GM12878 (cell line): ENCODE results near the gene HIBCH. TPM values are rescaled to one million over a fixed set of nuclear protein-coding genes. Genes with fewer than 3 reads are reported as not detected.
A peak's percentile ranks its signal among the peaks of the same experiment; 100 is the strongest.

Source experiments
- ATF2 ChIP-seq: IDR thresholded peaks from 2 replicates; pipeline ENCODE4 v1.6.1; 2012; ENCODE audit warnings: low read length, inconsistent platforms
- ATF3 ChIP-seq: IDR thresholded peaks from 2 replicates; pipeline ENCODE4 v1.6.1; 2011; ENCODE audit warnings: low read depth, mild to moderate bottlenecking, low read length, moderate library complexity, borderline replicate concordance; ENCODE audit errors: extremely low read depth
- CHD2 ChIP-seq: IDR thresholded peaks from 2 replicates; pipeline ENCODE4 v1.6.1; 2011; ENCODE audit warnings: low read depth, low read length, improper control_type of control experiment, borderline replicate concordance
- DPF2 ChIP-seq: fragments of 450-650 bp; IDR thresholded peaks from 2 replicates; pipeline ENCODE4 v1.6.1; 2017; ENCODE audit warnings: mild to moderate bottlenecking
- ESRRA ChIP-seq: IDR thresholded peaks from 2 replicates; pipeline ENCODE4 v1.6.1; 2012; ENCODE audit warnings: mild to moderate bottlenecking, low read length, improper control_type of control experiment
- FOXK2 ChIP-seq: fragments of 450-650 bp; IDR thresholded peaks from 2 replicates; pipeline ENCODE4 v1.6.1; 2017; ENCODE audit warnings: mild to moderate bottlenecking, moderate library complexity
- KDM1A ChIP-seq: fragments of 200-600 bp; sonication (generic); IDR thresholded peaks from 2 replicates; pipeline ENCODE4 v1.6.1; 2016; ENCODE audit warnings: borderline replicate concordance
- LARP7 ChIP-seq: fragments of 450-650 bp; IDR thresholded peaks from 2 replicates; pipeline ENCODE4 v1.6.1; 2017; ENCODE audit warnings: mild to moderate bottlenecking
- MEF2A ChIP-seq: IDR thresholded peaks from 2 replicates; pipeline ENCODE4 v1.6.1; 2011; ENCODE audit warnings: low read depth, mild to moderate bottlenecking, low read length, moderate library complexity; ENCODE audit not compliant: insufficient read depth
- MLLT1 ChIP-seq: fragments of 450-650 bp; IDR thresholded peaks from 2 replicates; pipeline ENCODE4 v1.6.1; 2016; ENCODE audit warnings: mild to moderate bottlenecking
- MXI1 ChIP-seq: fragments of 150-350 bp; IDR thresholded peaks from 2 replicates; pipeline ENCODE4 v1.6.1; 2011; ENCODE audit warnings: low read depth, mild to moderate bottlenecking, inconsistent platforms, low read length, improper control_type of control experiment
- NFYB ChIP-seq: IDR thresholded peaks from 2 replicates; pipeline ENCODE4 v1.6.1; 2011; ENCODE audit warnings: low read depth, mild to moderate bottlenecking, low read length, improper control_type of control experiment, moderate library complexity; ENCODE audit not compliant: insufficient read depth
- PAX5 ChIP-seq: IDR thresholded peaks from 2 replicates; pipeline ENCODE4 v1.6.1; 2011; ENCODE audit warnings: low read depth, low read length, borderline replicate concordance
- SMAD5 ChIP-seq: IDR thresholded peaks from 2 replicates; pipeline ENCODE4 v1.6.1; 2016; ENCODE audit warnings: antibody characterized with exemption, low read depth
- SP1 ChIP-seq: IDR thresholded peaks from one replicate; pipeline ENCODE4 v1.6.1; 2011; ENCODE audit warnings: low read depth, low read length
- STAT3 ChIP-seq: IDR thresholded peaks from 2 replicates; pipeline ENCODE4 v1.6.1; 2011; ENCODE audit warnings: low read depth, low read length, improper control_type of control experiment
- SUZ12 ChIP-seq: fragments of 200-600 bp; sonication (generic); IDR thresholded peaks from one replicate; pipeline ENCODE4 v1.6.1; 2018; ENCODE audit warnings: antibody characterized with exemption, mild to moderate bottlenecking; ENCODE audit not compliant: unreplicated experiment
- YBX1 ChIP-seq: fragments of 450-650 bp; IDR thresholded peaks from 2 replicates; pipeline ENCODE4 v1.6.1; 2016; ENCODE audit warnings: antibody characterized with exemption
- YY1 ChIP-seq: IDR thresholded peaks from 2 replicates; pipeline ENCODE4 v1.6.1; 2011; ENCODE audit warnings: low read depth, mild to moderate bottlenecking, low read length
- ZBTB11 ChIP-seq: fragments of 450-650 bp; formaldehyde crosslinking; IDR thresholded peaks from 2 replicates; pipeline ENCODE4 v1.5.0; 2022; ENCODE audit warnings: mild to moderate bottlenecking, missing genetic modification characterization
- ZBTB40 ChIP-seq: fragments of 450-650 bp; IDR thresholded peaks from 2 replicates; pipeline ENCODE4 v1.6.1; 2016; ENCODE audit warnings: mild to moderate bottlenecking, moderate library complexity, borderline replicate concordance
- ZNF217 ChIP-seq: fragments of 450-650 bp; IDR thresholded peaks from 2 replicates; pipeline ENCODE4 v1.6.1; 2017; ENCODE audit warnings: antibody characterized with exemption, mild to moderate bottlenecking
- polyA plus RNA-seq, 11 experiments: library from polyadenylated mRNA; depleted of rRNA in 4 of 11; unstranded in 6 of 11; stranded (reverse) in 5 of 11; fragments of >200 nt; fragmentation: Nextera tagmentation in 4 of 11; fragmentation: Illumina TruSeq in 1 of 11; extraction: Ambion mirVana in 4 of 11; extraction: Trizol in 1 of 11; gene quantifications; 1 replicate in 1 of 11; 2 replicates in 10 of 11; pipeline versions ENCODE4 v1.2.1 to v1.2.3, GENCODE V29; 2011 to 2016; ENCODE audit warnings: inconsistent platforms in 2 of 11, missing spikeins in 2 of 11, low read depth in 1 of 11
- total RNA-seq, 4 experiments: library from RNA; depleted of rRNA in 3 of 4; stranded (reverse); fragments of >200 nt in 3 of 4; fragmentation: Illumina TruSeq in 1 of 4; extraction: Trizol in 1 of 4; gene quantifications; 2 replicates each; pipeline versions ENCODE4 v1.2.1 to v1.2.3, GENCODE V29; 2013 to 2021

Gene HIBCH
- total and polyA plus RNA-seq, 10 of the 15 experiments (the other 5 are each of a cell fraction or from before 2014, with no cell fraction given) = 22.3 to 81.0 (median 37.4) TPM

- TF ChIP-seq ZBTB11 (CRISPR knock-in tag) (no peak), LARP7 (no peak), YY1 (no peak), ZNF217 (peak; percentile 66; the same call in 1 of the 2 replicates), PAX5 (no peak), MLLT1 (no peak), MEF2A (peak; percentile 81; the same call in 1 of the 2 replicates), ESRRA (no peak), ATF3 (no peak), MXI1 (no peak), YBX1 (no peak), DPF2 (0 out of 2 replicates have a peak, but pooled peaks have one; percentile 13), SP1 (no peak), NFYB (no peak), FOXK2 (peak; percentile 45; the same call in 1 of the 2 replicates), ATF2 (no peak), SUZ12 (no peak), CHD2 (no peak), STAT3 (no peak), KDM1A (no peak), ZBTB40 (no peak), SMAD5 (no peak)
Measured at GRCh38 chr2:190182071-190182524, 137.5 kb downstream of the HIBCH start (continued).
